ENCODE measurements around the gene PRKCQ.

Gene PRKCQ

DNA sequence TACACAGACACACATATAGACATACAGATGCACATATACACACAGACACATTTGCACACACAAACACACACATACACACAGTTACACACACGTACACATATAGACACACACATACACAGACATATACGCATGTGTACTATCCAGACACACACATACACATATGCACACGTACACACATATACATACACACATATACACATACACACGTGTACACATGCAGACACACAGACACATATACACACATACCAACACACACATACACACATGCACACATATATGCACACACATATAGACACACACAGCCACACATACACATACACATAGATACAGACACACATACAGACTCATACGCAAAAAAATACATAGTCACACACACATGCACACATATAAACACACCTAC is 193.1 kb downstream of the PRKCQ start:
- Histone ChIP-seq H3K36me3 (ENCODE audit: control insufficient read depth, insufficient read depth, low read length) (no peaks in the 10 kb centered on the region), H3K4me3 (replicated peaks; ENCODE audit: low read depth, low read length) (no peak overlapping the region), H3K27me3 (replicated peaks; ENCODE audit: control insufficient read depth, insufficient read depth, low read length) (no peaks in the 10 kb centered on the region; the same call in 1 of the 2 replicates)
- TF ChIP-seq, protein P1, sequence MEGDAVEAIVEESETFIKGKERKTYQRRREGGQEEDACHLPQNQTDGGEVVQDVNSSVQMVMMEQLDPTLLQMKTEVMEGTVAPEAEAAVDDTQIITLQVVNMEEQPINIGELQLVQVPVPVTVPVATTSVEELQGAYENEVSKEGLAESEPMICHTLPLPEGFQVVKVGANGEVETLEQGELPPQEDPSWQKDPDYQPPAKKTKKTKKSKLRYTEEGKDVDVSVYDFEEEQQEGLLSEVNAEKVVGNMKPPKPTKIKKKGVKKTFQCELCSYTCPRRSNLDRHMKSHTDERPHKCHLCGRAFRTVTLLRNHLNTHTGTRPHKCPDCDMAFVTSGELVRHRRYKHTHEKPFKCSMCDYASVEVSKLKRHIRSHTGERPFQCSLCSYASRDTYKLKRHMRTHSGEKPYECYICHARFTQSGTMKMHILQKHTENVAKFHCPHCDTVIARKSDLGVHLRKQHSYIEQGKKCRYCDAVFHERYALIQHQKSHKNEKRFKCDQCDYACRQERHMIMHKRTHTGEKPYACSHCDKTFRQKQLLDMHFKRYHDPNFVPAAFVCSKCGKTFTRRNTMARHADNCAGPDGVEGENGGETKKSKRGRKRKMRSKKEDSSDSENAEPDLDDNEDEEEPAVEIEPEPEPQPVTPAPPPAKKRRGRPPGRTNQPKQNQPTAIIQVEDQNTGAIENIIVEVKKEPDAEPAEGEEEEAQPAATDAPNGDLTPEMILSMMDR (IDR thresholded peaks at IDR 0.05; ENCODE audit: insufficient read depth, low read length, poor library complexity, severe bottlenecking), result no peak
- DNase-seq (ENCODE audit: extremely low read depth, insufficient read length), result no peak

GRCh38 chr10:6386346-6386745 is 193.7 kb downstream of the PRKCQ start:
- TF ChIP-seq, protein P1 (IDR thresholded peaks at IDR 0.05; ENCODE audit: insufficient read depth, low read length, poor library complexity, severe bottlenecking), result no peak
- no peak for DNase-seq (ENCODE audit: extremely low read depth, insufficient read length)

GRCh38 chr10:6385665-6386064 is 194.4 kb downstream of the PRKCQ start:
- TF ChIP-seq, protein P1 (IDR thresholded peaks at IDR 0.05; ENCODE audit: insufficient read depth, low read length, poor library complexity, severe bottlenecking), result no peak
- no peak for DNase-seq (ENCODE audit: extremely low read depth, insufficient read length)
- Histone ChIP-seq H3K27me3 (replicated peaks; ENCODE audit: control insufficient read depth, insufficient read depth, low read length) (no peaks in the 10 kb centered on the region; the same call in 1 of the 2 replicates), H3K4me3 (replicated peaks; ENCODE audit: low read depth, low read length) (no peak overlapping the region), H3K36me3 (ENCODE audit: control insufficient read depth, insufficient read depth, low read length) (no peaks in the 10 kb centered on the region)

More at GRCh38 chr10:6386346-6386745, 193.7 kb downstream of the PRKCQ start:
- Histone ChIP-seq H3K27me3 (replicated peaks; ENCODE audit: control insufficient read depth, insufficient read depth, low read length) (no peaks in the 10 kb centered on the region; the same call in 1 of the 2 replicates), H3K36me3 (ENCODE audit: control insufficient read depth, insufficient read depth, low read length) (no peaks in the 10 kb centered on the region), H3K4me3 (replicated peaks; ENCODE audit: low read depth, low read length) (no peak overlapping the region)

DNA sequence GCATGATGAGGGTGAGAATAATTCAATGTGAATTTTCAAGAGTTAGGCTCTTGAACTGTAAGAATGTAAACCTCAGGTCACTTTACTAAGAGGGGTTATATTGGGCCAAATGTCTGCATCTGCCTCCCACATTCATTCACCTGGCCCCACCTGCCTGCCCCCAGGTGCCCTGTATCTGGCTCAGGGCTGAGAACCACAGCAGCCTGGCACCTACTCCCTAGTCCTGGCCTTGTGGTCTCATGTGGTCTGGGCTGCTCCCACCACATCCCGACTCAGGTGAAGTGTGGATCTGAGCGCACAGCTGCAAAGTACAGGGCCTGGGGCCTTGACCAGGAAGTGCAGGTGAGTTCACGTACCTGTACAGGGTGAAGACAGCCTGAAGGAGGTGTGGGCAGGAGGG is 195.2 kb downstream of the PRKCQ start:
- Histone ChIP-seq H3K36me3 (ENCODE audit: control insufficient read depth, insufficient read depth, low read length) (no peaks in the 10 kb centered on the region), H3K27me3 (replicated peaks; ENCODE audit: control insufficient read depth, insufficient read depth, low read length) (no peaks in the 10 kb centered on the region; the same call in 1 of the 2 replicates), H3K4me3 (replicated peaks; ENCODE audit: low read depth, low read length) (no peak overlapping the region)
- TF ChIP-seq, protein P1 (IDR thresholded peaks at IDR 0.05; ENCODE audit: insufficient read depth, low read length, poor library complexity, severe bottlenecking), result no peak
- DNase-seq (ENCODE audit: extremely low read depth, insufficient read length), result no peak

DNA sequence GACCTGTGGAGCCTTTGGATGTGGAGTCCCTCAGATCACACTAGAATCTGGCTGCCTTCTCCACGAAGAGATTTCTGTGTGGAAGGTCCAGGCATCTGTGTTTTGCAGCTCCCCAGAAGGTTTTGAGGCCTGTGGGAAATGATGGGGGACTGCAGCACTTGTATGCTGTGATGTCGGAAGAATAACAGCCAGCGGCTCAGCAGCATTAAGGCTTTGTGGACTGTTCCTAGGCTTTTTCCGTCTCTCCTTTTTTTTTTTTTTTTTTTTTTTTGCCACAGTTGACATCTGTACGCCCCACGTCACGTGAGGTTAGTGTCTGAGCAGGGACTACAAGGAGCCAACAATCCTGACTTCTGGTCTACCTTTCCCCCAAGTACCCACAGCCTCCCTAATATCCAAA is 196.0 kb downstream of the PRKCQ start:
- H3K27me3 ChIP-seq (replicated peaks; ENCODE audit: control insufficient read depth, insufficient read depth, low read length), result no peaks in the 10 kb centered on the region; the same call in 1 of the 2 replicates
- no peaks in the 10 kb centered on the region for H3K36me3 ChIP-seq (ENCODE audit: control insufficient read depth, insufficient read depth, low read length)
- TF ChIP-seq, protein P1 (IDR thresholded peaks at IDR 0.05; ENCODE audit: insufficient read depth, low read length, poor library complexity, severe bottlenecking), result no peak
- no peak overlapping the region for H3K4me3 ChIP-seq (replicated peaks; ENCODE audit: low read depth, low read length)
- no peak for DNase-seq (ENCODE audit: extremely low read depth, insufficient read length)
